ENCODE measurements around the gene NXT1. TPM values are rescaled to one million over a fixed set of nuclear protein-coding genes. Genes with fewer than 3 reads are reported as not detected.
"Not testable (repeated sequence)": the region's sequence is repeated elsewhere in the genome, so short reads cannot be mapped to it uniquely, and the experiment has no call there.

Gene NXT1
- total RNA-seq, 2 donors from 2014 or later: 16.1 to 19.1 TPM

GRCh38 chr20:23346002-23346401 is 4.6 kb upstream of the NXT1 start:
- no peak for DNase-seq (ENCODE audit: low spot score)
- no peaks in the 10 kb centered on the region for H3K36me3 ChIP-seq
- H3K4me1 ChIP-seq: peaks cover 0 to 7% of the 10 kb centered on the region in 2 donors
- no peak overlapping the region for H3K27ac ChIP-seq
- no peaks in the 10 kb centered on the region for H3K27me3 ChIP-seq
- no peaks in the 10 kb centered on the region for H3K9me3 ChIP-seq
- H3K4me3 ChIP-seq: no peak overlapping the region
- TF ChIP-seq, protein P1, sequence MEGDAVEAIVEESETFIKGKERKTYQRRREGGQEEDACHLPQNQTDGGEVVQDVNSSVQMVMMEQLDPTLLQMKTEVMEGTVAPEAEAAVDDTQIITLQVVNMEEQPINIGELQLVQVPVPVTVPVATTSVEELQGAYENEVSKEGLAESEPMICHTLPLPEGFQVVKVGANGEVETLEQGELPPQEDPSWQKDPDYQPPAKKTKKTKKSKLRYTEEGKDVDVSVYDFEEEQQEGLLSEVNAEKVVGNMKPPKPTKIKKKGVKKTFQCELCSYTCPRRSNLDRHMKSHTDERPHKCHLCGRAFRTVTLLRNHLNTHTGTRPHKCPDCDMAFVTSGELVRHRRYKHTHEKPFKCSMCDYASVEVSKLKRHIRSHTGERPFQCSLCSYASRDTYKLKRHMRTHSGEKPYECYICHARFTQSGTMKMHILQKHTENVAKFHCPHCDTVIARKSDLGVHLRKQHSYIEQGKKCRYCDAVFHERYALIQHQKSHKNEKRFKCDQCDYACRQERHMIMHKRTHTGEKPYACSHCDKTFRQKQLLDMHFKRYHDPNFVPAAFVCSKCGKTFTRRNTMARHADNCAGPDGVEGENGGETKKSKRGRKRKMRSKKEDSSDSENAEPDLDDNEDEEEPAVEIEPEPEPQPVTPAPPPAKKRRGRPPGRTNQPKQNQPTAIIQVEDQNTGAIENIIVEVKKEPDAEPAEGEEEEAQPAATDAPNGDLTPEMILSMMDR (IDR thresholded peaks at IDR 0.05): no peak

DNA sequence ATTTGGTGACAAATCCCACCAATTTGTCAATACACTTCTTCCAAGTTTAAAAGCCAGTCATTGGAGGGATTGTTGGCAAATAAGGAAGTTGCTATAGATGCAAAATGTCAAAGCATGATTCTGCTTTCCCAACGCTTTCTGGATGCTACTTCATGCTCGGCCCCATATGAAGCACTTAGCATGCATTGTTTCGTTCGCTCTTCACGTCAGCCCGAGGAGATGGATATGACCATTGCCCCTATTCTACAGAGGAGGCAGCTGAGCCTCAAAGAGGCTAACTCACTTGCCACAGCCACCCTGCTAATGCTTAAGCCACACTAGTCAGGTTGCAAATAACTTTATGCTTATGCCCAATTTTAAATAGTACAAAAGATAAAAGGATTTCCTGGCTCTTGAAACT is 2.8 kb upstream of the NXT1 start:
- no peak for DNase-seq (ENCODE audit: low spot score)
- Histone ChIP-seq H3K4me3 (no peak overlapping the region), H3K9me3 (no peaks in the 10 kb centered on the region), H3K27me3 (no peaks in the 10 kb centered on the region), H3K36me3 (no peaks in the 10 kb centered on the region), H3K4me1 (peaks cover 0 to 24% of the 10 kb centered on the region in 2 donors), H3K27ac (no peak overlapping the region)
- TF ChIP-seq, protein P1 (IDR thresholded peaks at IDR 0.05): no peak

DNA sequence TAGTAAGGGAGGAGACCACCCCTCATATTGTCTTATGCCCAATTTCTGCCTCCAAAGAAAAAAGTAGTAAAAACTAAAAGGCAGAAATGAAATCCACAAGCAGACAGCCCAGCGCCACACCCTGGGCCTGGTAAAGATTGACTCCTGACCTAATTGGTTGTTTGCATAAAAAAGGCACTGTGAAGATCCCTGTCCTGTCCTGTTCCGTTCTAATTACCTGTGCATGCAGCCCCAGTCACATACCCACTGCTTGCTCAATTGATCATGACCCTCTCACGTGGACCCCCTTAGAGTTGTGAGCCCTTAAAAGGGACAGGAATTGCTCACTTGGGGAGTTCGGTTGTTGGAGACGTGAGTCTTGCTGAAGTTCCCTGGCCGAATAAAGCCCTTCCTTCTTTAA is 2.1 kb upstream of the NXT1 start:
- DNase-seq (ENCODE audit: low spot score); H3K27me3 ChIP-seq; H3K36me3 ChIP-seq; H3K4me3 ChIP-seq; H3K27ac ChIP-seq; H3K9me3 ChIP-seq: not testable (repeated sequence)
- peaks cover 0 to 29% of the 10 kb centered on the region in 2 donors for H3K4me1 ChIP-seq

DNA sequence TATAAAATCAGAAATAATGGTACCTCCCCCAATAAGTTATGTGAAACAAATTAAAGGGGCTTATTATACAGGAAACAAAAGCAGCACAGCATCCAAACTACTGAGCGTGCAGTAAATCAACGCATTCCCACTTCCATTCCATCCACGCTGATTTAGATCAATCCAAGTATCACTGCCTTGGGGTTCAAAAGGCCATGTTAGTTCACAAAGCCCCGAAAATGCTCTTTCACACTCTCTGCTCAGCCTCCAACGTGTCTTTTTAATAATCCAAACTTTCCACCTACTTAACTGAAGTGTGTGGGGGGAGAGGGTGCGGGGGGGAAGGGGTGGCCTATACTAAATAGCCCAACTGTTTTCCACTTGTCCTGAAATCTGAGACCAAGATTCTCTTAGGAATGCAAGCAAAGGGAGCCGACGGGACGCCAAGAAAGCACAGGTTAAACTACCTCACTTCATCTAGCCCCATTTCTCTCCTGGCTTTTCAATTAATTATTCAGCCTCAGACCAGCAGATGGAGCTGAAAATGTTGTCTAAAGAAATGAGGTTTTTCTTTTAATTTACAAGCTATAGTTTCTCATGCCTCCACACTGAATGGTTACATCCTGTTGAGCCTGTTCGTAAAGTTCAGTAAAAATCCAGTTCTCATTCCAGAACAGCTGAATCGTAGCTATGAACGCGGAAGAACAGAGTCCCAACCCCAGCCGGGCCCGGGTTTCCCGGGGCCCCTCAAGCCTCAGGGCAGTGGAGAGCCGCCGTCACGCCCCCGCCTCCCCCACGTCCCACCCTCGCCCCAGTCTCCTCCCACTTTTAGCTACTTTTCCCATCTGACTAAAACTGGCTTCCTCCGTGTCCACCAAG is 1.0 kb upstream of the NXT1 start:
- Histone ChIP-seq H3K4me1 (peaks cover 0 to 29% of the 10 kb centered on the region in 2 donors), H3K9me3 (no peaks in the 10 kb centered on the region), H3K27me3 (no peaks in the 10 kb centered on the region), H3K27ac (peak overlapping the region; percentile 95), H3K4me3 (peak overlapping the region; percentile 44 to 99), H3K36me3 (no peaks in the 10 kb centered on the region)
- no peak for DNase-seq (ENCODE audit: low spot score)
- TF ChIP-seq, protein P1 (IDR thresholded peaks at IDR 0.05): peak; percentile 27 to 66

- peaks cover 10% of the 10 kb centered on the region for H3K36me3 ChIP-seq
- H3K27me3 ChIP-seq: no peaks in the 10 kb centered on the region
- DNase-seq (ENCODE audit: low spot score): peak; percentile 71
- peaks cover 0 to 29% of the 10 kb centered on the region in 2 donors for H3K4me1 ChIP-seq
- H3K4me3 ChIP-seq: peak overlapping the region; percentile 93 to 99
- no peaks in the 10 kb centered on the region for H3K9me3 ChIP-seq
- H3K27ac ChIP-seq: peak overlapping the region; percentile 95
- TF ChIP-seq, protein P1 (IDR thresholded peaks at IDR 0.05): no peak
These were observed 580 bp downstream of the NXT1 start for GRCh38 chr20:23350904-23351838.

DNA sequence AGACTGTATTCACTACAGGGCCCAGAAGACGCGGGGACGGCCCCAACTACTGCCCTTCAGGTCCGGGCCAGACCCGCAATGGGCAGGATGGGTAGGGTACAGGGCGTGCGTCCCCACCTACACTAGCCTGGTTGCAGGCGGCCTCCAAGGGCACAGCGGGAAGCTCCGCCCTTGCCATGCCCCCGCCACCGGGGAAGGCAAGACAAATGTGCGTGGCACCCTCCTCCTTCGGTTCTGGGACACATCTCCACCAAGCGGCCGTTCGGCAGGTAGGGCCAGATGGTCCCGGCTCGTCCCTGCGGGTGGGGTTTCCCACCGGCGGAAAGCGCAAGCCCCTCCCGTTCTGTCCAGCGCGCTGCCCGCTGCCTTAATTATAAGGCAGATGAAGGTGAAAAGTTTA is 5.6 kb downstream of the NXT1 start:
- no peaks in the 10 kb centered on the region for H3K9me3 ChIP-seq
- no peak for DNase-seq (ENCODE audit: low spot score)
- peaks cover 0 to 46% of the 10 kb centered on the region in 2 donors for H3K4me1 ChIP-seq
- peak overlapping the region in 1 of 2 donors; percentile 97 for H3K27ac ChIP-seq
- no peaks in the 10 kb centered on the region for H3K27me3 ChIP-seq
- H3K4me3 ChIP-seq: no peak overlapping the region
- TF ChIP-seq, protein P1 (IDR thresholded peaks at IDR 0.05): no peak
- peaks cover 12% of the 10 kb centered on the region for H3K36me3 ChIP-seq
